ENCODE results near the gene NPHP3.

- TF ChIP-seq, protein P1, sequence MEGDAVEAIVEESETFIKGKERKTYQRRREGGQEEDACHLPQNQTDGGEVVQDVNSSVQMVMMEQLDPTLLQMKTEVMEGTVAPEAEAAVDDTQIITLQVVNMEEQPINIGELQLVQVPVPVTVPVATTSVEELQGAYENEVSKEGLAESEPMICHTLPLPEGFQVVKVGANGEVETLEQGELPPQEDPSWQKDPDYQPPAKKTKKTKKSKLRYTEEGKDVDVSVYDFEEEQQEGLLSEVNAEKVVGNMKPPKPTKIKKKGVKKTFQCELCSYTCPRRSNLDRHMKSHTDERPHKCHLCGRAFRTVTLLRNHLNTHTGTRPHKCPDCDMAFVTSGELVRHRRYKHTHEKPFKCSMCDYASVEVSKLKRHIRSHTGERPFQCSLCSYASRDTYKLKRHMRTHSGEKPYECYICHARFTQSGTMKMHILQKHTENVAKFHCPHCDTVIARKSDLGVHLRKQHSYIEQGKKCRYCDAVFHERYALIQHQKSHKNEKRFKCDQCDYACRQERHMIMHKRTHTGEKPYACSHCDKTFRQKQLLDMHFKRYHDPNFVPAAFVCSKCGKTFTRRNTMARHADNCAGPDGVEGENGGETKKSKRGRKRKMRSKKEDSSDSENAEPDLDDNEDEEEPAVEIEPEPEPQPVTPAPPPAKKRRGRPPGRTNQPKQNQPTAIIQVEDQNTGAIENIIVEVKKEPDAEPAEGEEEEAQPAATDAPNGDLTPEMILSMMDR (IDR thresholded peaks at IDR 0.05), result no peak
- peak in 1 of 2 donors; percentile 67 for TF ChIP-seq POLR2AphosphoS5 (IDR thresholded peaks at IDR 0.05; ENCODE audit: insufficient read depth in 1 of 2, low read depth in 1 of 2)
Observed at GRCh38 chr3:132723024-132723950, 1.1 kb upstream of the NPHP3 start.

All from vagina (tissue), 2 donors.